ENCODE data around the gene MYO19.

The MYO19 gene

GRCh38 chr17:36534840-36535668 lies at the start of gene MYO19, which contains the start of gene PIGW:
TSS of gene MYO19 (minus strand) at chr17:36534868. CDS start at chr17:36532538, 2,330 bp downstream.
TSS of gene PIGW (plus strand) at chr17:36534987. CDS start at chr17:36537102, 2,115 bp downstream.
- Histone ChIP-seq H3K9ac (ENCODE audit: low read depth in 1 of 2, low read length in 2 of 2) (peak within 1 kb of the TSS; percentile 95 to 97), H3K4me3 (ENCODE audit: low read length in 2 of 2) (peak within 1 kb of the TSS; percentile 93 to 99), H3K27ac (ENCODE audit: low read depth in 2 of 2, low read length in 2 of 2) (peak within 1 kb of the TSS; percentile 99), H3K9me3 (ENCODE audit: control insufficient read depth in 2 of 2, low read length in 2 of 2) (no peaks in the 10 kb centered on the region), H3K27me3 (ENCODE audit: control insufficient read depth in 2 of 2, insufficient read depth in 2 of 2, low read length in 2 of 2) (no peaks in the 10 kb centered on the region), H3K4me1 (ENCODE audit: control insufficient read depth in 2 of 2, insufficient read depth in 2 of 2, low read length in 2 of 2) (peaks cover 14 to 16% of the 10 kb centered on the region in 2 donors), H3K36me3 (ENCODE audit: control insufficient read depth in 2 of 2, insufficient read depth in 2 of 2, low read length in 2 of 2) (peaks cover 24 to 31% of the 10 kb centered on the region in 2 donors)

DNA sequence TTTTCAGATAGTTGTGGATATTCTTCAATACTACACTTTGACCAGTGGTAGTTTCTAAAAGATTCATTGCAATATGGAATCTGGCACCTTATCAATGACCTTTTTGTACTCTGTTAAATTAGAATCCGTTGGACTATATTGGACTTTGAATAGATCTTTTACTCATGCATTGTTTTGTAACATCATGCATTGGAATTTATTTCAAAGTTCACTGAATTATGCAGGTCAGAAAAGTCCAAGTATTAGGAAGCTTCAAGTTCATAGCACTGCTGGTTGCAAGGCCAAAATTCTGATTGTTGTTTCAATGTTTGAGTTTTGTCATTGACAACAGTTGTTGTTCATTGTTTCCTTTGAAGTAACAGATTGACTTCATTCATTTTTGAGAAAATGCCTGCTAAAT lies 49.1 kb upstream of the MYO19 start:
- Histone ChIP-seq H3K27ac (ENCODE audit: low read depth in 2 of 2, low read length in 2 of 2) (no peak overlapping the region), H3K9me3 (ENCODE audit: control insufficient read depth in 2 of 2, low read length in 2 of 2) (no peaks in the 10 kb centered on the region), H3K36me3 (ENCODE audit: control insufficient read depth in 2 of 2, insufficient read depth in 2 of 2, low read length in 2 of 2) (peaks cover 65 to 68% of the 10 kb centered on the region in 2 donors)

GRCh38 chr17:36578671-36579070 lies 44.0 kb upstream of the MYO19 start:
- H3K9ac ChIP-seq (ENCODE audit: low read depth in 1 of 2, low read length in 2 of 2), result no peak overlapping the region
- H3K9me3 ChIP-seq (ENCODE audit: control insufficient read depth in 2 of 2, low read length in 2 of 2), result no peaks in the 10 kb centered on the region
- H3K27me3 ChIP-seq (ENCODE audit: control insufficient read depth in 2 of 2, insufficient read depth in 2 of 2, low read length in 2 of 2), result no peaks in the 10 kb centered on the region
- peaks cover 53 to 56% of the 10 kb centered on the region in 2 donors for H3K36me3 ChIP-seq (ENCODE audit: control insufficient read depth in 2 of 2, insufficient read depth in 2 of 2, low read length in 2 of 2)
- H3K4me3 ChIP-seq (ENCODE audit: low read length in 2 of 2), result no peak overlapping the region
- H3K4me1 ChIP-seq (ENCODE audit: control insufficient read depth in 2 of 2, insufficient read depth in 2 of 2, low read length in 2 of 2), result no peaks in the 10 kb centered on the region
- H3K27ac ChIP-seq (ENCODE audit: low read depth in 2 of 2, low read length in 2 of 2), result no peak overlapping the region

More for the DNA sequence above, 49.1 kb upstream of the MYO19 start:
- Histone ChIP-seq H3K4me3 (ENCODE audit: low read length in 2 of 2) (no peak overlapping the region), H3K9ac (ENCODE audit: low read depth in 1 of 2, low read length in 2 of 2) (no peak overlapping the region), H3K4me1 (ENCODE audit: control insufficient read depth in 2 of 2, insufficient read depth in 2 of 2, low read length in 2 of 2) (no peaks in the 10 kb centered on the region), H3K27me3 (ENCODE audit: control insufficient read depth in 2 of 2, insufficient read depth in 2 of 2, low read length in 2 of 2) (no peaks in the 10 kb centered on the region)

- Histone ChIP-seq H3K36me3 (ENCODE audit: control insufficient read depth in 2 of 2, insufficient read depth in 2 of 2, low read length in 2 of 2) (peaks cover 53 to 55% of the 10 kb centered on the region in 2 donors), H3K27ac (ENCODE audit: low read depth in 2 of 2, low read length in 2 of 2) (no peak overlapping the region), H3K9me3 (ENCODE audit: control insufficient read depth in 2 of 2, low read length in 2 of 2) (no peaks in the 10 kb centered on the region), H3K9ac (ENCODE audit: low read depth in 1 of 2, low read length in 2 of 2) (no peak overlapping the region), H3K4me3 (ENCODE audit: low read length in 2 of 2) (no peak overlapping the region), H3K27me3 (ENCODE audit: control insufficient read depth in 2 of 2, insufficient read depth in 2 of 2, low read length in 2 of 2) (no peaks in the 10 kb centered on the region), H3K4me1 (ENCODE audit: control insufficient read depth in 2 of 2, insufficient read depth in 2 of 2, low read length in 2 of 2) (no peaks in the 10 kb centered on the region)
Measured at GRCh38 chr17:36576793-36577192, 42.1 kb upstream of the MYO19 start.

DNA sequence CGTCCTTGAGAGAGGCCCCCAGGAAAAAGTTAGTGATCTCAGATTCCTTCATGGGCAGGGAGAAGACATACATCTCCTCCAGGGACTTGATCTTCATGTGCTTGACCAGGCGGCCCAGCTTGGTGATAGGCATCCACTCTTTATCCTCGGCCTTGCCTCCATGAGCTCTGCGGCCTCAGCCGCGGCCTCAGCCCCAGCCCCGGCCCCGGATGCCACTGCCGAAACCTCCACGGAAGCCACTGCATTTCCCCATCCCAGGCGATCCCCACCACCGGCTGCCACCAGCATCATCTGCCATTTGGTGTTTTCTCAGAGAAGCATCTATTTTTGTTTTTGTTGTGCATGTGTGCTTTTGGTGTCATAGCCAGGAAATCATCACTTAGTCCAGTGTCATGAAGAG lies 40.4 kb upstream of the MYO19 start:
- H3K27ac ChIP-seq (ENCODE audit: low read depth in 2 of 2, low read length in 2 of 2), result no peak overlapping the region
- no peaks in the 10 kb centered on the region for H3K27me3 ChIP-seq (ENCODE audit: control insufficient read depth in 2 of 2, insufficient read depth in 2 of 2, low read length in 2 of 2)
- no peak overlapping the region for H3K4me3 ChIP-seq (ENCODE audit: low read length in 2 of 2)
- H3K9ac ChIP-seq (ENCODE audit: low read depth in 1 of 2, low read length in 2 of 2), result no peak overlapping the region
- H3K36me3 ChIP-seq (ENCODE audit: control insufficient read depth in 2 of 2, insufficient read depth in 2 of 2, low read length in 2 of 2), result peaks cover 48 to 49% of the 10 kb centered on the region in 2 donors
- H3K4me1 ChIP-seq (ENCODE audit: control insufficient read depth in 2 of 2, insufficient read depth in 2 of 2, low read length in 2 of 2), result no peaks in the 10 kb centered on the region
- H3K9me3 ChIP-seq (ENCODE audit: control insufficient read depth in 2 of 2, low read length in 2 of 2), result no peaks in the 10 kb centered on the region

DNA sequence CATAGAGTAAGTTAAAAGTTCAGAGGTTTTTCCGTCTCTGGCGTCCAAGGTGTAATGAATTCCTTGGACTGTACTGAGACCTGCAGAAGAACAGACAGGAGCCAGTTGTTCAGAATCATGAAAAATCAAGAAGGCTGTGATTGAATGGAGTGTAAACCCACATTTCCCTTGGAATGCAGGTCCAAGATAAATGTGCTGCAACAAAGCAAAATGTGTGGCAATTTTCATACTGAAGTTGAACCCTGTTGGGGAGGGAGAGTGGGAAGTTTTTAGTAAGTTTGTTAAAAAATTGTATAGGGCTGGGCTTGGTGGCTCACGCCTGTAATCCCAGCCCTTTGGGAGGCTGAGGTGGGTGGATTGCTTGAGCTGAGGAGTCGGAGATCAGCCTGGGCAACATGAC lies 31.4 kb upstream of the MYO19 start:
- Histone ChIP-seq H3K36me3 (ENCODE audit: control insufficient read depth in 2 of 2, insufficient read depth in 2 of 2, low read length in 2 of 2) (peaks cover 42 to 60% of the 10 kb centered on the region in 2 donors), H3K4me3 (ENCODE audit: low read length in 2 of 2) (no peak overlapping the region), H3K27me3 (ENCODE audit: control insufficient read depth in 2 of 2, insufficient read depth in 2 of 2, low read length in 2 of 2) (no peaks in the 10 kb centered on the region), H3K9ac (ENCODE audit: low read depth in 1 of 2, low read length in 2 of 2) (no peak overlapping the region), H3K27ac (ENCODE audit: low read depth in 2 of 2, low read length in 2 of 2) (no peak overlapping the region), H3K9me3 (ENCODE audit: control insufficient read depth in 2 of 2, low read length in 2 of 2) (no peaks in the 10 kb centered on the region), H3K4me1 (ENCODE audit: control insufficient read depth in 2 of 2, insufficient read depth in 2 of 2, low read length in 2 of 2) (no peaks in the 10 kb centered on the region)

GRCh38 chr17:36553459-36553858 lies 18.8 kb upstream of the MYO19 start:
- peaks cover 20 to 25% of the 10 kb centered on the region in 2 donors for H3K36me3 ChIP-seq (ENCODE audit: control insufficient read depth in 2 of 2, insufficient read depth in 2 of 2, low read length in 2 of 2)
- H3K27ac ChIP-seq (ENCODE audit: low read depth in 2 of 2, low read length in 2 of 2), result no peak overlapping the region
- no peak overlapping the region for H3K4me3 ChIP-seq (ENCODE audit: low read length in 2 of 2)
- H3K9ac ChIP-seq (ENCODE audit: low read depth in 1 of 2, low read length in 2 of 2), result no peak overlapping the region
- peaks cover 9 to 11% of the 10 kb centered on the region in 2 donors for H3K4me1 ChIP-seq (ENCODE audit: control insufficient read depth in 2 of 2, insufficient read depth in 2 of 2, low read length in 2 of 2)
- no peaks in the 10 kb centered on the region for H3K27me3 ChIP-seq (ENCODE audit: control insufficient read depth in 2 of 2, insufficient read depth in 2 of 2, low read length in 2 of 2)
- no peaks in the 10 kb centered on the region for H3K9me3 ChIP-seq (ENCODE audit: control insufficient read depth in 2 of 2, low read length in 2 of 2)

- Histone ChIP-seq H3K36me3 (ENCODE audit: control insufficient read depth in 2 of 2, insufficient read depth in 2 of 2, low read length in 2 of 2) (peaks cover 7% of the 10 kb centered on the region in 2 donors), H3K27me3 (ENCODE audit: control insufficient read depth in 2 of 2, insufficient read depth in 2 of 2, low read length in 2 of 2) (no peaks in the 10 kb centered on the region), H3K27ac (ENCODE audit: low read depth in 2 of 2, low read length in 2 of 2) (peak overlapping the region; percentile 2 to 35), H3K9ac (ENCODE audit: low read depth in 1 of 2, low read length in 2 of 2) (no peak overlapping the region), H3K9me3 (ENCODE audit: control insufficient read depth in 2 of 2, low read length in 2 of 2) (no peaks in the 10 kb centered on the region), H3K4me1 (ENCODE audit: control insufficient read depth in 2 of 2, insufficient read depth in 2 of 2, low read length in 2 of 2) (peaks cover 22 to 32% of the 10 kb centered on the region in 2 donors), H3K4me3 (ENCODE audit: low read length in 2 of 2) (no peak overlapping the region)
Measured at GRCh38 chr17:36550491-36551417, 16.1 kb upstream of the MYO19 start.

GRCh38 chr17:36547776-36548175 lies 13.1 kb upstream of the MYO19 start:
- H3K9me3 ChIP-seq (ENCODE audit: control insufficient read depth in 2 of 2, low read length in 2 of 2), result no peaks in the 10 kb centered on the region
- peaks cover 34 to 39% of the 10 kb centered on the region in 2 donors for H3K4me1 ChIP-seq (ENCODE audit: control insufficient read depth in 2 of 2, insufficient read depth in 2 of 2, low read length in 2 of 2)
- no peaks in the 10 kb centered on the region for H3K36me3 ChIP-seq (ENCODE audit: control insufficient read depth in 2 of 2, insufficient read depth in 2 of 2, low read length in 2 of 2)
- H3K4me3 ChIP-seq (ENCODE audit: low read length in 2 of 2), result no peak overlapping the region
- no peak overlapping the region for H3K27ac ChIP-seq (ENCODE audit: low read depth in 2 of 2, low read length in 2 of 2)
- no peak overlapping the region for H3K9ac ChIP-seq (ENCODE audit: low read depth in 1 of 2, low read length in 2 of 2)
- H3K27me3 ChIP-seq (ENCODE audit: control insufficient read depth in 2 of 2, insufficient read depth in 2 of 2, low read length in 2 of 2), result no peaks in the 10 kb centered on the region

All from mucosa of rectum (tissue), 2 donors.